MM.1S (cell line): Measurements from ENCODE around the gene MILR1.

ENCODE experiments used
- EZH2 ChIP-seq: fragments of 300-600 bp; sonication (generic); optimal IDR thresholded peaks from 2 replicates; pipeline ENCODE3; 2017; ENCODE audit warnings: low read depth, mild to moderate bottlenecking, antibody characterized with exemption, low read length, mixed read lengths
- EZH2phosphoT487 ChIP-seq: fragments of 300-600 bp; sonication (generic); IDR thresholded peaks from 2 replicates; pipeline ENCODE4 v1.6.1; 2018; ENCODE audit warnings: antibody characterized with exemption, low read length
- TF ChIP-seq, protein P1 (sequence below): fragments of 300-600 bp; sonication (generic); IDR thresholded peaks from 2 replicates; pipeline ENCODE4 v1.5.1; 2016; ENCODE audit warnings: antibody characterized with exemption, low read length, mixed read lengths

DNA sequence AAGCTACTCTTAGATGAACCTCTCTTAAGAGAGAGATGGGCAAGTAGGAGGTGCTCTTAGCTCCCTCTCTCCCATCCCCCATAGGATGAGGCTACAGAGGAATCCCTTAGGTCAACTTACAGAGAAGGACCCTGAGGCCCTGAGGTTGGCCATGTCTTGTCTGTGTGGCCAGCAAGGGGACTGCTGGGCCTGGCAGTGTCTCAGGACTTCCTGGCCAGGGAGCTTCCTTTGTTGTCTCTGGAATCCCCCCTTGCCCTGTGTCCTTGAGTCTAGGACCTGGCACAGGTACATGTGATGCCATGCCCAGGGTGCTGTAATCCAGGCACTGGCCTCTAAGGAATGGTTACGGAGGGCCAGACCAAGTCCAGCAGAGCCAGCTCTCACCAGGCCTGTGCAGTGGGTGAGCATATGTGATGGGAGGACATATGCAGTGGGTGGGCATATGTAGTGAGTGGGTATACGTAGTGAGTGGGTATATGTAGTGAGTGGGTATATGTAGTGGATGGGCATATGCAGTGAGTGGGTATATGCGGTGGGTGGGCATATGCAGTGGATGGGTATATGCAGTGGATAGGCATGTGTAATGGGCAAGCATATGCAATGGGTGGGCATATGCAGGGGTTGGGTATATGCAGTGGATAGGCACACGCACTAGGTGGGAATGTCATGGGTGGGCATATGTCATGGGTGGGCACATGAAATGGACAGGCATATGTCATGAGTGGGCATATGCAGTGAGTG is 38.0 kb upstream of the MILR1 start:
- TF ChIP-seq EZH2, result no peak
- TF ChIP-seq, protein P1, sequence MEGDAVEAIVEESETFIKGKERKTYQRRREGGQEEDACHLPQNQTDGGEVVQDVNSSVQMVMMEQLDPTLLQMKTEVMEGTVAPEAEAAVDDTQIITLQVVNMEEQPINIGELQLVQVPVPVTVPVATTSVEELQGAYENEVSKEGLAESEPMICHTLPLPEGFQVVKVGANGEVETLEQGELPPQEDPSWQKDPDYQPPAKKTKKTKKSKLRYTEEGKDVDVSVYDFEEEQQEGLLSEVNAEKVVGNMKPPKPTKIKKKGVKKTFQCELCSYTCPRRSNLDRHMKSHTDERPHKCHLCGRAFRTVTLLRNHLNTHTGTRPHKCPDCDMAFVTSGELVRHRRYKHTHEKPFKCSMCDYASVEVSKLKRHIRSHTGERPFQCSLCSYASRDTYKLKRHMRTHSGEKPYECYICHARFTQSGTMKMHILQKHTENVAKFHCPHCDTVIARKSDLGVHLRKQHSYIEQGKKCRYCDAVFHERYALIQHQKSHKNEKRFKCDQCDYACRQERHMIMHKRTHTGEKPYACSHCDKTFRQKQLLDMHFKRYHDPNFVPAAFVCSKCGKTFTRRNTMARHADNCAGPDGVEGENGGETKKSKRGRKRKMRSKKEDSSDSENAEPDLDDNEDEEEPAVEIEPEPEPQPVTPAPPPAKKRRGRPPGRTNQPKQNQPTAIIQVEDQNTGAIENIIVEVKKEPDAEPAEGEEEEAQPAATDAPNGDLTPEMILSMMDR, result no peak
- TF ChIP-seq EZH2phosphoT487, result no peak
